SK-N-SH treated with all-trans-retinoic acid at 6 μM for 48 hours (cell line): Measurements from ENCODE around the gene HHIPL1.
A peak's percentile ranks its signal among the peaks of the same experiment; 100 is the strongest.

Experiments
- ATAC-seq: fragments of 200-7000 bp; cut with Tn5 transposase; 3 replicates; pipeline ENCODE4 v1.9.1; 2020; ENCODE audit warnings: mild to moderate bottlenecking, moderate library complexity
- ARNTL ChIP-seq: fragments of 450-650 bp; formaldehyde crosslinking; IDR thresholded peaks from 2 replicates; pipeline ENCODE4 v1.5.0; 2020; ENCODE audit warnings: low read depth, mild to moderate bottlenecking, moderate library complexity, borderline replicate concordance
- BACH2 ChIP-seq: fragments of 250-450 bp; sonication (Bioruptor Pico); IDR thresholded peaks from 2 replicates; pipeline ENCODE4 v1.9.0; 2021; ENCODE audit warnings: mild to moderate bottlenecking, borderline replicate concordance
- CREB5 ChIP-seq: fragments of 250-450 bp; sonication (Bioruptor Pico); IDR thresholded peaks from 2 replicates; pipeline ENCODE4 v1.5.1; 2020; ENCODE audit warnings: low read depth, mild to moderate bottlenecking, moderate library complexity
- CSDC2 ChIP-seq: fragments of 250-450 bp; sonication (Bioruptor Pico); IDR thresholded peaks from 2 replicates; pipeline ENCODE4 v1.5.0; 2020; ENCODE audit warnings: mild to moderate bottlenecking, moderate library complexity
- CSRNP3 ChIP-seq: fragments of 250-450 bp; sonication (Bioruptor Pico); IDR thresholded peaks from 2 replicates; pipeline ENCODE4 v1.5.1; 2021; ENCODE audit warnings: mild to moderate bottlenecking, moderate library complexity
- GLIS3 ChIP-seq: fragments of 250-450 bp; sonication (Bioruptor Pico); IDR thresholded peaks from 2 replicates; pipeline ENCODE4 v1.5.0; 2020; ENCODE audit warnings: mild to moderate bottlenecking, moderate library complexity
- ISL1 ChIP-seq: fragments of 250-450 bp; sonication (Bioruptor Pico); IDR thresholded peaks from 2 replicates; pipeline ENCODE4 v2.1.2; 2022; ENCODE audit warnings: mild to moderate bottlenecking, moderate library complexity
- OSR1 ChIP-seq: fragments of 250-450 bp; sonication (Bioruptor Pico); IDR thresholded peaks from 2 replicates; pipeline ENCODE4 v1.8.0; 2022; ENCODE audit warnings: moderate library complexity, mild to moderate bottlenecking, inconsistent platforms
- POU6F1 ChIP-seq: fragments of 250-450 bp; sonication (Bioruptor Pico); IDR thresholded peaks from 2 replicates; pipeline ENCODE4 v1.8.0; 2021; ENCODE audit warnings: low read depth, mild to moderate bottlenecking, moderate library complexity, borderline replicate concordance
- PPARA ChIP-seq: fragments of 250-450 bp; sonication (Bioruptor Pico); IDR thresholded peaks from 2 replicates; pipeline ENCODE4 v1.5.0; 2020; ENCODE audit warnings: mild to moderate bottlenecking, borderline replicate concordance
- RARB ChIP-seq: fragments of 250-450 bp; sonication (Bioruptor Pico); IDR thresholded peaks from 2 replicates; pipeline ENCODE4 v1.8.0; 2021; ENCODE audit warnings: mild to moderate bottlenecking, moderate library complexity
- SNAI2 ChIP-seq: fragments of 250-450 bp; sonication (Bioruptor Pico); IDR thresholded peaks from 2 replicates; pipeline ENCODE4 v1.5.0; 2020; ENCODE audit warnings: mild to moderate bottlenecking, moderate library complexity
- TCF4 ChIP-seq: fragments of 250-450 bp; sonication (Bioruptor Pico); IDR thresholded peaks from 2 replicates; pipeline ENCODE4 v1.8.0; 2021; ENCODE audit warnings: mild to moderate bottlenecking, moderate library complexity, borderline replicate concordance
- TOX ChIP-seq: fragments of 250-450 bp; sonication (Bioruptor Pico); IDR thresholded peaks from 2 replicates; pipeline ENCODE4 v1.8.0; 2021; ENCODE audit warnings: mild to moderate bottlenecking, moderate library complexity, borderline replicate concordance
- TSHZ2 ChIP-seq: fragments of 250-450 bp; sonication (Bioruptor Pico); IDR thresholded peaks from 2 replicates; pipeline ENCODE4 v1.5.0; 2020; ENCODE audit warnings: mild to moderate bottlenecking, moderate library complexity
- ZC3H10 ChIP-seq: fragments of 250-450 bp; sonication (Bioruptor Pico); IDR thresholded peaks from 2 replicates; pipeline ENCODE4 v1.5.1; 2021; ENCODE audit warnings: mild to moderate bottlenecking, moderate library complexity
- ZFP3 ChIP-seq: fragments of 250-450 bp; sonication (Bioruptor Pico); IDR thresholded peaks from 2 replicates; pipeline ENCODE4 v1.5.0; 2020; ENCODE audit warnings: mild to moderate bottlenecking, moderate library complexity
- ZFP30 ChIP-seq: fragments of 450-650 bp; formaldehyde crosslinking; IDR thresholded peaks from 2 replicates; pipeline ENCODE4 v1.5.0; 2022; ENCODE audit warnings: mild to moderate bottlenecking, moderate library complexity
- ZNF565 ChIP-seq: fragments of 450-650 bp; formaldehyde crosslinking; conservative IDR thresholded peaks from 2 replicates; pipeline ENCODE4 v1.5.0; 2020; ENCODE audit warnings: low read depth, mild to moderate bottlenecking, moderate library complexity
- ZNF70 ChIP-seq: fragments of 450-650 bp; formaldehyde crosslinking; IDR thresholded peaks from 2 replicates; pipeline ENCODE4 v1.5.0; 2020; ENCODE audit warnings: mild to moderate bottlenecking, moderate library complexity
- ZNF8 ChIP-seq: fragments of 450-650 bp; formaldehyde crosslinking; IDR thresholded peaks from 2 replicates; pipeline ENCODE4 v1.5.0; 2020; ENCODE audit warnings: mild to moderate bottlenecking, moderate library complexity

HHIPL1 gene

GRCh38 chr14:99708449-99708848 is 63.5 kb downstream of the HHIPL1 start (continued):
- TF ChIP-seq POU6F1 (CRISPR knock-in tag): no peak
- no peak for TF ChIP-seq GLIS3
- no peak for TF ChIP-seq CSRNP3 (CRISPR knock-in tag)
- no peak for TF ChIP-seq ZNF70 (CRISPR knock-in tag)
- TF ChIP-seq, all 23 proteins: peak for 0

GRCh38 chr14:99713972-99714371 is 69.0 kb downstream of the HHIPL1 start:
- no peak; the same call in 2 of the 3 replicates for ATAC-seq
- TF ChIP-seq TCF4 (CRISPR knock-in tag) (peak; percentile 89), CSRNP3 (CRISPR knock-in tag) (0 out of 2 replicates have a peak, but pooled peaks have one; percentile 44), BACH2 (CRISPR knock-in tag) (no peak), CREB5 (peak; percentile 74; the same call in 1 of the 2 replicates), RARB (CRISPR knock-in tag) (no peak), ZNF565 (CRISPR knock-in tag) (peak; percentile 77; the same call in 1 of the 2 replicates), TSHZ2 (CRISPR knock-in tag) (peak; percentile 85), ZFP30 (CRISPR knock-in tag) (no peak), GLIS3 (0 out of 2 replicates have a peak, but pooled peaks have one; percentile 60), ISL1 (CRISPR knock-in tag) (peak; percentile 95), ZNF70 (CRISPR knock-in tag) (no peak)

GRCh38 chr14:99715266-99716000 is 70.5 kb downstream of the HHIPL1 start:
- no peak for ATAC-seq
- TF ChIP-seq TCF4 (CRISPR knock-in tag): no peak
- no peak for TF ChIP-seq ARNTL (CRISPR knock-in tag)
- no peak for TF ChIP-seq PPARA
- no peak for TF ChIP-seq SNAI2 (CRISPR knock-in tag)
- TF ChIP-seq ISL1 (CRISPR knock-in tag): no peak
- no peak for TF ChIP-seq TOX
- TF ChIP-seq ZNF565 (CRISPR knock-in tag): no peak
- no peak for TF ChIP-seq CSDC2 (CRISPR knock-in tag)
- TF ChIP-seq RARB (CRISPR knock-in tag): no peak
- no peak for TF ChIP-seq ZNF70 (CRISPR knock-in tag)
- TF ChIP-seq GLIS3: no peak
- TF ChIP-seq OSR1: no peak
- no peak for TF ChIP-seq ZC3H10 (CRISPR knock-in tag)
- TF ChIP-seq BACH2 (CRISPR knock-in tag): no peak
- no peak for TF ChIP-seq ZFP3 (CRISPR knock-in tag)
- no peak for TF ChIP-seq POU6F1 (CRISPR knock-in tag)
- TF ChIP-seq TSHZ2 (CRISPR knock-in tag): no peak
- TF ChIP-seq ZNF8: no peak
